ENCODE data around the gene WNT11. TPM values are rescaled to one million over a fixed set of nuclear protein-coding genes. Genes with fewer than 3 reads are reported as not detected.

WNT11 gene
- total and polyA plus RNA-seq, 12 donors: 5.1 to 12.0 (median 7.7) TPM

GRCh38 chr11:76233196-76233921 lies 27.1 kb upstream of the WNT11 start:
- DNase-seq (no peak), ATAC-seq (no peak)
- intact Hi-C loops (cut with DNase I): no loop called here
- peaks cover 4 to 27% (median 12%) of the 10 kb centered on the region in 9 donors for H3K4me1 ChIP-seq
- no peaks in the 10 kb centered on the region for H3K9me3 ChIP-seq
- 95 to 97% methylated on average over 9 of the region's 9 CpGs for WGBS, 2 donors
- no peak for TF ChIP-seq CTCF (IDR thresholded peaks at IDR 0.05)
- H3K27ac ChIP-seq: peak overlapping the region in 8 of 10 donors; percentile 68 to 91 (median 84)
- H3K36me3 ChIP-seq: no peaks in the 10 kb centered on the region
- no peak overlapping the region for H3K4me3 ChIP-seq
- H3K27me3 ChIP-seq: no peaks in the 10 kb centered on the region

- ATAC-seq (no peak), DNase-seq (no peak)
- no peak overlapping the region for H3K27ac ChIP-seq
- intact Hi-C loops (cut with DNase I): no loop called here
- H3K4me1 ChIP-seq: peaks cover 4 to 37% (median 12%) of the 10 kb centered on the region in 9 donors
- H3K9me3 ChIP-seq: no peaks in the 10 kb centered on the region
- WGBS, 2 donors: 74 to 77% methylated on average over 10 of the region's 10 CpGs
- H3K27me3 ChIP-seq: no peaks in the 10 kb centered on the region
- no peaks in the 10 kb centered on the region for H3K36me3 ChIP-seq
- H3K4me3 ChIP-seq: no peak overlapping the region
- TF ChIP-seq CTCF (IDR thresholded peaks at IDR 0.05): no peak
These were observed 25.8 kb upstream of the WNT11 start for GRCh38 chr11:76232026-76232665.

DNA sequence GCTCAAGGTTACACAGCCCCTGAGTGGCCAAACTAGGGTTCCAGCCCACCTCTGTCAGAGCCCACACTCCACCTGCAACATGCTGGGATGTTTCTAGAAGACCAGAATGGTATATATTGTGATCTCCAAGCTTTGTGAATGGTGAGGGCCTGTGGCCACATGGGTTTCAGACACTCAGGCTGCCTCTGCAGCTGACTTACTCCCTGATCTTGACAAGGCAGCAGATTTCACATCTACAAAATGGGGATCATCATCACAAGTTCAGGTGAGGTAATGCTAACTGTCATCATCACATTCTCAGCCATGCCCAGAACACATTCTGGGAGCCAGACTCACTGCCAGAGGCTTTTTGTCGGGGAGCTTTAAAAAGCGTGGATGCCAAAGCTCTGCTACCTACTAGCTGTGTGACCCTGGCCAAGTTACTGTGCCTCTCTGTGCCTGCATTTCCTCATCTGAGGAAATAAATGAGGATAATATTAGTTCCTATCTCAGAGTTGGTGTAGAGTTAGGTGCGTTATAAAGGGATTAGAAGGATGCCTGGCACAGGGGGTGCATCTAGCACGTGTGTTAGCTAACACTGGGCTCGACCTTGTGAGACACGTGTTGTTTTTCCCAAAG lies 24.9 kb upstream of the WNT11 start:
- no peak for TF ChIP-seq CTCF (IDR thresholded peaks at IDR 0.05)
- intact Hi-C loops (cut with DNase I): no loop called here

GRCh38 chr11:76230392-76230791 lies 24.1 kb upstream of the WNT11 start:
- WGBS, 2 donors: 72 to 76% methylated on average over 8 of the region's 8 CpGs
- Histone ChIP-seq H3K27me3 (no peaks in the 10 kb centered on the region), H3K36me3 (no peaks in the 10 kb centered on the region), H3K27ac (no peak overlapping the region), H3K9me3 (no peaks in the 10 kb centered on the region), H3K4me1 (peaks cover 4 to 31% (median 12%) of the 10 kb centered on the region in 9 donors), H3K4me3 (no peak overlapping the region)
- DNase-seq (no peak), ATAC-seq (no peak)
- intact Hi-C loops (cut with DNase I): no loop called here
- no peak for TF ChIP-seq CTCF (IDR thresholded peaks at IDR 0.05)

More for the DNA sequence above, 24.9 kb upstream of the WNT11 start:
- H3K27me3 ChIP-seq: no peaks in the 10 kb centered on the region
- no peak overlapping the region for H3K4me3 ChIP-seq
- 93 to 96% methylated on average over 6 of the region's 6 CpGs for WGBS, 2 donors
- DNase-seq (no peak), ATAC-seq (no peak)
- peaks cover 4 to 31% (median 12%) of the 10 kb centered on the region in 9 donors for H3K4me1 ChIP-seq
- no peak overlapping the region for H3K27ac ChIP-seq
- no peaks in the 10 kb centered on the region for H3K9me3 ChIP-seq
- H3K36me3 ChIP-seq: no peaks in the 10 kb centered on the region
